HCT116 (cell line): ENCODE measurements around the gene ELL2. TPM values are rescaled to one million over a fixed set of nuclear protein-coding genes. Genes with fewer than 3 reads are reported as not detected.

Experiments
- ATAC-seq: fragments of 200-7000 bp; cut with Tn5 transposase; 2 replicates; pipeline ENCODE4 v1.9.1; 2020; ENCODE audit warnings: mild to moderate bottlenecking, moderate library complexity
- BruUV-seq: library from RNA; stranded (reverse); fragments of 400-500 nt; replicated peaks from 2 replicates; lab custom pipeline; 2021; lab: Mats Ljungman, UMichigan
- CTCF ChIA-PET: fragments of 300-600 bp; sonication (Branson Sonifier 250); formaldehyde crosslinking; loops from one replicate; lab custom pipeline; 2021; ENCODE audit warnings: antibody characterized with exemption; lab: Charles Lee
- POLR2A ChIA-PET: fragments of 300-600, 350-600 bp; sonication (Branson Sonifier 250); formaldehyde crosslinking; loops from one replicate; lab custom pipeline; 2021; ENCODE audit warnings: antibody characterized with exemption; lab: Charles Lee
- RAD21 ChIA-PET, 2 experiments: fragments of 300-600 bp; sonication (Branson Sonifier 250); formaldehyde crosslinking; loops; one replicate each; lab custom pipeline; 2023; ENCODE audit warnings: low total read pairs in 2 of 2; ENCODE audit not compliant: uncharacterized antibody in 2 of 2, unreplicated experiment in 2 of 2, low non-redundant PET in 1 of 2; lab: Charles Lee
- DNase-seq: peaks from one replicate; pipeline ENCODE4 v3.0.0-alpha.2; 2010; ENCODE audit warnings: low read depth, low spot score
- H2AFZ ChIP-seq: fragments of 200-600 bp; shearing (Covaris generic), sonication (generic); 2 replicates; pipeline ENCODE4 v1.6.1; 2017; ENCODE audit warnings: low read depth, mixed run types, mixed read lengths, antibody characterized with exemption, low read length; ENCODE audit not compliant: poor library complexity, severe bottlenecking
- H3K27ac ChIP-seq: 2 replicates; pipeline ENCODE4 v1.5.1; 2012; ENCODE audit warnings: low read depth, low read length
- H3K27me3 ChIP-seq: fragments of 200-600 bp; sonication (generic); 2 replicates; pipeline ENCODE4 v1.6.1; 2016; ENCODE audit warnings: mixed run types, low read length, mixed read lengths; ENCODE audit not compliant: insufficient read depth
- H3K36me3 ChIP-seq, 2 experiments: fragments of 200-500 bp in 1 of 2; fragments of 200-600 bp in 1 of 2; sonication (Bioruptor generic) in 1 of 2; sonication (generic) in 1 of 2; 2 replicates each; pipeline versions ENCODE4 v1.5.1 to v1.6.1; 2014 to 2016; ENCODE audit warnings: low read length in 2 of 2, inconsistent platforms in 1 of 2, mixed read lengths in 1 of 2, mixed run types in 1 of 2; ENCODE audit not compliant: insufficient read depth in 2 of 2, control insufficient read depth in 1 of 2
- H3K4me1 ChIP-seq, 2 experiments: fragments of 200-600 bp in 1 of 2; sonication (generic) in 1 of 2; 2 replicates each; pipeline versions ENCODE4 v1.5.1 to v1.6.1; 2012 to 2017; ENCODE audit warnings: low read length in 2 of 2, inconsistent platforms in 1 of 2, mild to moderate bottlenecking in 1 of 2, mixed read lengths in 1 of 2, mixed run types in 1 of 2, moderate library complexity in 1 of 2; ENCODE audit not compliant: insufficient read depth in 2 of 2, control insufficient read depth in 1 of 2
- H3K4me2 ChIP-seq: fragments of 200-600 bp; sonication (generic); 2 replicates; pipeline ENCODE4 v1.6.1; 2017; ENCODE audit warnings: mixed run types, low read length, mixed read lengths
- H3K4me3 ChIP-seq, 2 experiments: fragments of 200-600 bp in 1 of 2; sonication (generic) in 1 of 2; replicated peaks in 1 of 2; 2 replicates each; pipeline ENCODE4 v1.5.1; 2011 to 2016; ENCODE audit warnings: low read length in 2 of 2, control low read depth in 1 of 2, low read depth in 1 of 2, mild to moderate bottlenecking in 1 of 2, mixed read lengths in 1 of 2, mixed run types in 1 of 2
- H3K79me2 ChIP-seq: fragments of 200-600 bp; sonication (generic); 2 replicates; pipeline ENCODE4 v1.6.1; 2017; ENCODE audit warnings: mild to moderate bottlenecking, mixed run types, low read length, moderate library complexity, mixed read lengths; ENCODE audit not compliant: insufficient read depth
- H3K9ac ChIP-seq: fragments of 200-600 bp; sonication (generic); 2 replicates; pipeline ENCODE4 v1.6.1; 2016; ENCODE audit warnings: low read length, mixed read lengths
- H3K9me2 ChIP-seq: fragments of 200-600 bp; sonication (generic), shearing (Covaris generic); 2 replicates; pipeline ENCODE4 v1.6.1; 2017; ENCODE audit warnings: mixed run types, mild to moderate bottlenecking, moderate library complexity; ENCODE audit not compliant: insufficient read depth
- H3K9me3 ChIP-seq, 2 experiments: fragments of 200-500 bp in 1 of 2; fragments of 200-600 bp in 1 of 2; sonication (Bioruptor generic) in 1 of 2; sonication (generic) in 1 of 2; 2 replicates each; pipeline ENCODE4 v1.6.1; 2014 to 2017; ENCODE audit warnings: low read length in 2 of 2, mixed read lengths in 2 of 2, inconsistent platforms in 1 of 2, low read depth in 1 of 2, mild to moderate bottlenecking in 1 of 2, mixed run types in 1 of 2, moderate library complexity in 1 of 2; ENCODE audit not compliant: control insufficient read depth in 1 of 2, insufficient read depth in 1 of 2
- H4K20me1 ChIP-seq: fragments of 200-600 bp; sonication (generic), shearing (Covaris generic); 2 replicates; pipeline ENCODE4 v1.6.1; 2017; ENCODE audit warnings: mixed run types, mild to moderate bottlenecking, moderate library complexity; ENCODE audit not compliant: insufficient read depth
- ATF3 ChIP-seq: IDR thresholded peaks from 2 replicates; pipeline ENCODE4 v1.6.1; 2012
- CBX3 ChIP-seq: IDR thresholded peaks from 2 replicates; pipeline ENCODE4 v1.6.1; 2012; ENCODE audit warnings: low read depth
- CEBPB ChIP-seq: IDR thresholded peaks from 2 replicates; pipeline ENCODE4 v1.6.1; 2012; ENCODE audit warnings: low read depth
- EGR1 ChIP-seq: IDR thresholded peaks from 2 replicates; pipeline ENCODE4 v1.6.1; 2012; ENCODE audit warnings: low read depth
- ELF1 ChIP-seq: IDR thresholded peaks from 2 replicates; pipeline ENCODE4 v1.6.1; 2012; ENCODE audit warnings: low read depth, borderline replicate concordance
- EZH2 ChIP-seq: fragments of 200-600 bp; sonication (generic); IDR thresholded peaks from 2 replicates; pipeline ENCODE4 v1.6.1; 2017; ENCODE audit warnings: antibody characterized with exemption, mixed run types
- EZH2phosphoT487 ChIP-seq: fragments of 200-600 bp; IDR thresholded peaks from 2 replicates; pipeline ENCODE4 v1.6.1; 2018; ENCODE audit warnings: antibody characterized with exemption, borderline replicate concordance
- FOSL1 ChIP-seq: IDR thresholded peaks from 2 replicates; pipeline ENCODE4 v1.6.1; 2012; ENCODE audit warnings: low read depth
- MAX ChIP-seq: IDR thresholded peaks from 2 replicates; pipeline ENCODE4 v1.6.1; 2012
- SIN3A ChIP-seq: IDR thresholded peaks from 2 replicates; pipeline ENCODE4 v1.6.1; 2012; ENCODE audit warnings: low read depth
- SRF ChIP-seq: IDR thresholded peaks from 2 replicates; pipeline ENCODE4 v1.6.1; 2012; ENCODE audit warnings: low read depth
- YY1 ChIP-seq: IDR thresholded peaks from 2 replicates; pipeline ENCODE4 v1.6.1; 2011; ENCODE audit warnings: low read length, low read depth, moderate library complexity, mild to moderate bottlenecking; ENCODE audit not compliant: insufficient replicate concordance; ENCODE audit errors: extremely low read depth
- ZBTB33 ChIP-seq: IDR thresholded peaks from 2 replicates; pipeline ENCODE4 v1.6.1; 2011; ENCODE audit warnings: mild to moderate bottlenecking, low read length, moderate library complexity; ENCODE audit not compliant: insufficient replicate concordance; ENCODE audit errors: extremely low read depth
- ZFX ChIP-seq: fragments of 450-650 bp; IDR thresholded peaks from 2 replicates; pipeline ENCODE4 v1.6.1; 2017
- ZNF274 ChIP-seq: fragments of 200-500 bp; sonication (Bioruptor generic); IDR thresholded peaks from 2 replicates; pipeline ENCODE4 v1.6.1; 2014; ENCODE audit warnings: mild to moderate bottlenecking, low read depth, low read length, inconsistent platforms
- intact Hi-C: fragments of 100-400 bp; cut with micrococcal nuclease; formaldehyde crosslinking; loops from 2 replicates; pipeline ENCODE4 v1.10.0; 2022
- total RNA-seq: library from RNA; stranded (reverse); gene quantifications from one replicate; pipeline ENCODE4 v1.2.1, GENCODE V29; 2021; ENCODE audit not compliant: unreplicated experiment

The ELL2 gene
- total RNA-seq, 1 experiment from 2014 or later, result 29.8 TPM

GRCh38 chr5:96004087-96004486 is 42.4 kb upstream of the ELL2 start:
- Histone ChIP-seq H4K20me1 (no peaks in the 10 kb centered on the region), H2AFZ (no peak overlapping the region), H3K4me3 (no peak overlapping the region), H3K9ac (no peak overlapping the region), H3K9me3 (no peaks in the 10 kb centered on the region), H3K79me2 (no peaks in the 10 kb centered on the region), H3K27ac (no peak overlapping the region), H3K9me2 (no peaks in the 10 kb centered on the region), H3K27me3 (no peaks in the 10 kb centered on the region), H3K4me2 (no peak overlapping the region), H3K4me1 (no peaks in the 10 kb centered on the region), H3K36me3 (no peaks in the 10 kb centered on the region)
- ChIA-PET CTCF (no interaction called here), RAD21 (no interaction called here), POLR2A (no interaction called here)
- no peak for DNase-seq
- no peak for ATAC-seq
- no TSS peak for BruUV-seq
- TF ChIP-seq CBX3, result no peak
- TF ChIP-seq EZH2, result no peak
- TF ChIP-seq EGR1, result no peak
- TF ChIP-seq FOSL1, result no peak
- TF ChIP-seq ATF3, result no peak
- TF ChIP-seq CEBPB, result no peak
- intact Hi-C loops, result no loop called here

- DNase-seq, result no peak
- no TSS peak for BruUV-seq
- no peaks in the 10 kb centered on the region for H3K9me3 ChIP-seq
- no peaks in the 10 kb centered on the region for H4K20me1 ChIP-seq
- no peaks in the 10 kb centered on the region for H3K79me2 ChIP-seq
- H3K4me2 ChIP-seq, result no peak overlapping the region
- no peaks in the 10 kb centered on the region for H3K9me2 ChIP-seq
- RAD21 ChIA-PET, result no interaction called here
- H3K9ac ChIP-seq, result no peak overlapping the region
- H3K4me1 ChIP-seq, result no peaks in the 10 kb centered on the region
- POLR2A ChIA-PET, result no interaction called here
- no peaks in the 10 kb centered on the region for H3K36me3 ChIP-seq
- TF ChIP-seq ZNF274 (no peak), SRF (no peak), YY1 (no peak), MAX (no peak), SIN3A (no peak), ZFX (no peak), CBX3 (no peak), ELF1 (no peak), ZBTB33 (no peak), EZH2phosphoT487 (no peak)
- TF ChIP-seq, all 23 proteins: peak for 0
- CTCF ChIA-PET, result interaction anchor here (0.9 kb wide), 1 partner anchor 13 kb away, joined by 3 read pairs; no protein-coding TSS in a partner anchor
- Histone ChIP-seq H3K27ac (no peak overlapping the region), H2AFZ (peak overlapping the region; percentile 27), H3K27me3 (no peaks in the 10 kb centered on the region), H3K4me3 (no peak overlapping the region)
- ATAC-seq, result no peak
- intact Hi-C loops, result no loop called here
Measured at GRCh38 chr5:96001262-96001661, 39.6 kb upstream of the ELL2 start.
